ENCODE measurements around the gene PSMD13. TPM values are rescaled to one million over a fixed set of nuclear protein-coding genes. Genes with fewer than 3 reads are reported as not detected.
"Not testable (repeated sequence)": the region's sequence is repeated elsewhere in the genome, so short reads cannot be mapped to it uniquely, and the experiment has no call there.

Gene PSMD13
- total RNA-seq, 1 donor from 2014 or later, result 115 TPM

- TF ChIP-seq CTCF (IDR thresholded peaks at IDR 0.05), result no peak
- no peaks in the 10 kb centered on the region for H3K9me3 Mint-ChIP-seq (ENCODE audit: unreplicated experiment)
- no peak overlapping the region for H3K4me3 Mint-ChIP-seq (ENCODE audit: unreplicated experiment)
- no peak for DNase-seq (ENCODE audit: extremely low spot score, unreplicated experiment)
- no peaks in the 10 kb centered on the region for H3K36me3 Mint-ChIP-seq (ENCODE audit: unreplicated experiment)
- H3K27me3 Mint-ChIP-seq (ENCODE audit: unreplicated experiment), result no peaks in the 10 kb centered on the region
- no peak overlapping the region for H3K27ac Mint-ChIP-seq (ENCODE audit: unreplicated experiment)
- peaks cover 12% of the 10 kb centered on the region for H3K4me1 Mint-ChIP-seq (ENCODE audit: unreplicated experiment)
Observed at GRCh38 chr11:285021-285893, 48.5 kb downstream of the PSMD13 start.

DNA sequence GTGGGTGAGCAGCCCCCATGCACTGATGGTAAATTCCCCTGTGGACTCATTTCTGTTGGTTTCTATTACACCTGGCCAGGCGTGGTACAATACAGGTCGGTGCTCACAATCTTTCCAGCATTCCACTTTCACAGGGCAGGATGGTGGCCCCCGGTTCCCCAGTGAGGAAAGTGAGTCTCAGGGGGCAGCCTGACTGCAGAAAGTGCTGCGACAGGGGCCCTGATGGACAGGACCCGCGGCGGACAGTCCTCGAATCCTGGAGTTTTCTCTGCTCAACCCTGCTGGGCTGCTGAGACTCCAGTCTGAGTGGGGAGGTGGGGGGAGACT lies 49.1 kb downstream of the PSMD13 start:
- H3K36me3 Mint-ChIP-seq (ENCODE audit: unreplicated experiment), result no peaks in the 10 kb centered on the region
- H3K9me3 Mint-ChIP-seq (ENCODE audit: unreplicated experiment), result no peaks in the 10 kb centered on the region
- peaks cover 12% of the 10 kb centered on the region for H3K4me1 Mint-ChIP-seq (ENCODE audit: unreplicated experiment)
- H3K4me3 Mint-ChIP-seq (ENCODE audit: unreplicated experiment), result no peak overlapping the region
- H3K27ac Mint-ChIP-seq (ENCODE audit: unreplicated experiment), result no peak overlapping the region
- no peaks in the 10 kb centered on the region for H3K27me3 Mint-ChIP-seq (ENCODE audit: unreplicated experiment)
- no peak for DNase-seq (ENCODE audit: extremely low spot score, unreplicated experiment)
- no peak for TF ChIP-seq CTCF (IDR thresholded peaks at IDR 0.05)

- not testable (repeated sequence) for H3K27ac Mint-ChIP-seq (ENCODE audit: unreplicated experiment); H3K36me3 Mint-ChIP-seq (ENCODE audit: unreplicated experiment); H3K27me3 Mint-ChIP-seq (ENCODE audit: unreplicated experiment); DNase-seq (ENCODE audit: extremely low spot score, unreplicated experiment); H3K9me3 Mint-ChIP-seq (ENCODE audit: unreplicated experiment)
- Mint-ChIP-seq H3K4me3 (ENCODE audit: unreplicated experiment) (peak overlapping the region; percentile 61), H3K4me1 (ENCODE audit: unreplicated experiment) (peaks cover 15% of the 10 kb centered on the region)
Observed at GRCh38 chr11:286977-287820, 50.4 kb downstream of the PSMD13 start.

GRCh38 chr11:287821-288477 lies 51.2 kb downstream of the PSMD13 start:
- DNase-seq (ENCODE audit: extremely low spot score, unreplicated experiment), result no peak
- H3K9me3 Mint-ChIP-seq (ENCODE audit: unreplicated experiment), result no peaks in the 10 kb centered on the region
- H3K4me3 Mint-ChIP-seq (ENCODE audit: unreplicated experiment), result peak overlapping the region; percentile 70
- peaks cover 15% of the 10 kb centered on the region for H3K4me1 Mint-ChIP-seq (ENCODE audit: unreplicated experiment)
- H3K36me3 Mint-ChIP-seq (ENCODE audit: unreplicated experiment), result no peaks in the 10 kb centered on the region
- no peaks in the 10 kb centered on the region for H3K27me3 Mint-ChIP-seq (ENCODE audit: unreplicated experiment)
- H3K27ac Mint-ChIP-seq (ENCODE audit: unreplicated experiment), result peak overlapping the region; percentile 41
- no peak for TF ChIP-seq CTCF (IDR thresholded peaks at IDR 0.05)

DNA sequence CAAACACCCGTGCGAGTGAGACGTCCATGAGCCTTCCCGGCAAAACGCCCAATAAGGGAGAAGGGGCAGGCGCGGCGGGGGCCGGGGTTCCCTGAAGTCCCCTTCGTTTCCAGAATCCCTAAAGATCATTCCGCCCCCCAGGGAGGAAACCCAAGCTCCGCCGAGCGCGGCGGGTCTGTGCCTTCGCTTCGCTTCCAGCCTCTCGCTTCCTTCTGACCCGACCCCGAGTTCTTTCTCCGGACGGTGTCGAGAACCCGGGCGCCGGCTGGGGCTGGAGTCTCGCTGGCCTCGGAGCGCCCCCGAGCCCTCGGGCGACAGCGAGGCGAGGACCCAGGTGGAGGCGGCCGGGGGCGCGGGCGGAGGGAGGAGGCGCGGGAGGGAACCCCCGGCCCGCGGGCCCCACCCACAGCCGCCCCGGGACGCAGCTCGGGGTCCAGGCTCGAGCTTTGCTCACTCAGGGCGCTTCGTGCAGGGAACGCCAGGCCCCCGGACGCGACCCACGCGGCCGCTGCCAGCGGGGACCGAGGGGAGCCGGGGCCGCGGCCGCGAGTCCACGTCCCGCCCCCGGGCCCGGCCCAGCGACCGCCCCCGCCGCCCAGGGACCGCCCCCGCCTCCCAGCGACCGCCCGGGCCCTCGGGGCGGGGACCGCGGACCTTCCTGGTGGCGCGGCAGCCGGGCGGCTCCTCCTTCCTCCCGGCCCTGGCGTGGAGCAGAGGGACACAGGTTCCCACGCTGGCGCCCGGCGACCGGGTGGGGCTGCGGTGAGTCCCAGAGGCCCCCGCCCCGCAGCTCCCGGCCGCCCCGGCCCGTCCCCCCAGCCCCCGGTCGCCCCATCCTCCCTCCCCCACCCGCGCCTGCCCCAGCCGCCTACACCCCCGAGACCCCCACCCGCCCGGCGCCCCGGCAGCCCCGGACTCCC lies 52.0 kb downstream of the PSMD13 start, which contains the start of gene PGGHG:
Gene PGGHG, plus strand, starts transcription at position 649 of the 920 bp plus-strand sequence. CDS start 691 bp downstream, outside the sequence.
- Mint-ChIP-seq H3K4me1 (ENCODE audit: unreplicated experiment) (peaks cover 15% of the 10 kb centered on the region), H3K9me3 (ENCODE audit: unreplicated experiment) (no peaks in the 10 kb centered on the region), H3K4me3 (ENCODE audit: unreplicated experiment) (peak within 1 kb of the TSS; percentile 70), H3K27ac (ENCODE audit: unreplicated experiment) (peak within 1 kb of the TSS; percentile 41), H3K27me3 (ENCODE audit: unreplicated experiment) (no peaks in the 10 kb centered on the region), H3K36me3 (ENCODE audit: unreplicated experiment) (no peaks in the 10 kb centered on the region)
- no peak for DNase-seq (ENCODE audit: extremely low spot score, unreplicated experiment)
- no peak for TF ChIP-seq CTCF (IDR thresholded peaks at IDR 0.05)
